ENCODE data around the gene ARHGEF26.

ARHGEF26 gene

DNA sequence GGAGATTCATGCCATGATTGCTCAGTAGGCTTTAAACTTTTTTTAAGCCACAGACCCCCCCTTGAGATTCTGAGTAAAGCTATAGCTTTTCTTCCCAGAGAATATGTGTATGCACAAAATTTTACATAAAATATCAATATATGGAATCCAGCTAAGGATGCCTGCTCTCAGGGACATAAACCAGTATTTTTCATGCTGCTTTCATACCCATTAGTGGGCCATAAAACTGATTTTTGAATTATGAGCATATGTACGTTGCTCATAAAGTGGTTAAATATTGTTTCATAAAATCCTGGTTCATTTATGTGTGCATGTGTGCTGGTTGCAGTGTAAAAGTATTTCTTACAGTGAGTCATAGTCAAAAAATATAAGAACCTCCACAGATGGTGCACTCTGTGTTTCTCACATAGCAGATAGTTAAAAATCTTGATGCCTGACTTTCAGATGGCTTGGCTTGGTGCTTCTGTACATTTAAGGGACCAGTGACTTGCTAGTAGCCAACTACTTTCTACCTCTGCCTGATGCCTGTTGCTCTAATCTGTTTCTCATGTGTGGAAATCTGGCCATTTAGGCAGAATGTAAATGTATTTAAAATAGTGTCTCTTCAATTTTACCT lies 71.9 kb downstream of the ARHGEF26 start:
- TF ChIP-seq, protein P1, sequence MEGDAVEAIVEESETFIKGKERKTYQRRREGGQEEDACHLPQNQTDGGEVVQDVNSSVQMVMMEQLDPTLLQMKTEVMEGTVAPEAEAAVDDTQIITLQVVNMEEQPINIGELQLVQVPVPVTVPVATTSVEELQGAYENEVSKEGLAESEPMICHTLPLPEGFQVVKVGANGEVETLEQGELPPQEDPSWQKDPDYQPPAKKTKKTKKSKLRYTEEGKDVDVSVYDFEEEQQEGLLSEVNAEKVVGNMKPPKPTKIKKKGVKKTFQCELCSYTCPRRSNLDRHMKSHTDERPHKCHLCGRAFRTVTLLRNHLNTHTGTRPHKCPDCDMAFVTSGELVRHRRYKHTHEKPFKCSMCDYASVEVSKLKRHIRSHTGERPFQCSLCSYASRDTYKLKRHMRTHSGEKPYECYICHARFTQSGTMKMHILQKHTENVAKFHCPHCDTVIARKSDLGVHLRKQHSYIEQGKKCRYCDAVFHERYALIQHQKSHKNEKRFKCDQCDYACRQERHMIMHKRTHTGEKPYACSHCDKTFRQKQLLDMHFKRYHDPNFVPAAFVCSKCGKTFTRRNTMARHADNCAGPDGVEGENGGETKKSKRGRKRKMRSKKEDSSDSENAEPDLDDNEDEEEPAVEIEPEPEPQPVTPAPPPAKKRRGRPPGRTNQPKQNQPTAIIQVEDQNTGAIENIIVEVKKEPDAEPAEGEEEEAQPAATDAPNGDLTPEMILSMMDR (IDR thresholded peaks at IDR 0.05; ENCODE audit: insufficient read depth, low read depth, low read length, missing control alignments), result no peak
- no peak overlapping the region for H3K4me3 ChIP-seq (ENCODE audit: low read length)
- no peak for DNase-seq (ENCODE audit: low read depth)

DNA sequence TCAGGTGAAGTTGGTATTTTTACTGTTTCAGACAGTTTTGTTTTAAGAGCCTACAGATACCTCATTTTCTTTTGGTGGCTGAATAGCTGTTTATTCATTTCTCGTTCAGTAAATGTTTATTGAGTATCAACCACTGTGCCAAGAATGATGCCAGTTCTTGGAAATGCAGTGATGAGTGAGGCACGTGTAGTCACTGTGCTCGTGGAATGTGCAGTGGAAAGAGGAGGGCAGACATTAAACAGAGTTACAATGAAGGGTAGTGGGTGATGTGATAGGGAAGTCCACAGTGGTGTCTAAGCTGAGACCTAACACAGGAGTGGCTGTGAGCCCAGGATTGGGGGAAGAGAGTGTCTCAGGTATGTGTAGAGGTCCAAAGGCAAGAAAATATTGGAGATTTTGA lies 73.7 kb downstream of the ARHGEF26 start:
- TF ChIP-seq, protein P1 (IDR thresholded peaks at IDR 0.05; ENCODE audit: insufficient read depth, low read depth, low read length, missing control alignments), result no peak
- no peak for DNase-seq (ENCODE audit: low read depth)
- no peak overlapping the region for H3K4me3 ChIP-seq (ENCODE audit: low read length)

DNA sequence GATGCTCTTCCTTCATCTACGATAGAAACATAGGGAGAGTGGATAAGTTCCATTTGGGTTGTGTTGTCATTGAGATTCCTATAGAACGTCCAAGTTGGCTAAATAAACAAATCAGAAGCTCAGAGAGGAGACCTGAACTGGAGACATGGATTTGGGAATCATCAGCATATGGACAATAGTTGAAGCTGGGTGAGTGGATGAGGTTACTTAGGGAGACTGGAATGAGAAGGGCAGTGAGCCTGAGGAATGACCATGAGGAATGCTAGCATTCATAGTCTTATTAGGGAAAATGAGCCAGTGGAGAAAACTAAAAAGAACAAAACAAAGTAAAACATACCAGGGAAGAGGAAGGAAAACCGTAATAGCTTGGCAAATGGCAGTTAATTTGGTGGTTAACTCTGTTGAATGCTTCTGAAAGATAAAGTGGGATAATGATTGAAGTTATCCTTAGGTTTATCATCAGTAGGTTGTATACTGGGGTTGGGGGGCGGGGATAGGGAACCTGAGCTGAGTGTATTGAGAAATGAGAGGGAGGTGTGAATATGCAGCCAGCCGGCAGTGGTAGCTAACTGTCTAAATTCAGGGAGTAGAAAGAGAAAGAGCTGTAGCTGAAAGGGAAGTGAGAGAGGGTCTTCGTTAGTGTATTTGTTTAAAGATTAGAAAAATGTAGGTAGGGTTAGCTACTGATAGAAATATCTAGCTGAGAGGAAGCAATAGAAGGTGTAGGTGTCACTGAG lies 74.6 kb downstream of the ARHGEF26 start:
- H3K4me3 ChIP-seq (ENCODE audit: low read length), result no peak overlapping the region
- TF ChIP-seq, protein P1 (IDR thresholded peaks at IDR 0.05; ENCODE audit: insufficient read depth, low read depth, low read length, missing control alignments), result no peak
- no peak for DNase-seq (ENCODE audit: low read depth)

DNA sequence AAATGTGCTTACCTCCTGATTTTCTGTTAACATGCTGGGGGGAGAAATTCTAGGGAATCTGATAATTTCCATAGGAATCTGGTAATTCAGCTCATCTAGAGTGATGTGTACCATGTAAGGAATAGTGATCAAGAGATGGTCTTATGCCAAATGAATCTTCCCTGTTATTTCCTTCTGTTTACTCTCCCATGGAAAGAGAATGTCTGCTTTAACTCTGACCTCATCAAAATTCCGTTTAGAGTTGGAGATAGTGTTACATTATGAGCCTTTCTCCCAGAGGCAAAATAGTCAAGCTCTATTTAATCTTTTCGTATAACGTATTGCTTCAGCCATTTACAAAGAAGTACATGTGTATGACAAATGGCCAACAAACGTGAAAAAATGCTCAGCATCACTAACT lies 76.6 kb downstream of the ARHGEF26 start:
- DNase-seq (ENCODE audit: low read depth), result no peak
- TF ChIP-seq, protein P1 (IDR thresholded peaks at IDR 0.05; ENCODE audit: insufficient read depth, low read depth, low read length, missing control alignments), result no peak
- H3K4me3 ChIP-seq (ENCODE audit: low read length), result no peak overlapping the region

DNA sequence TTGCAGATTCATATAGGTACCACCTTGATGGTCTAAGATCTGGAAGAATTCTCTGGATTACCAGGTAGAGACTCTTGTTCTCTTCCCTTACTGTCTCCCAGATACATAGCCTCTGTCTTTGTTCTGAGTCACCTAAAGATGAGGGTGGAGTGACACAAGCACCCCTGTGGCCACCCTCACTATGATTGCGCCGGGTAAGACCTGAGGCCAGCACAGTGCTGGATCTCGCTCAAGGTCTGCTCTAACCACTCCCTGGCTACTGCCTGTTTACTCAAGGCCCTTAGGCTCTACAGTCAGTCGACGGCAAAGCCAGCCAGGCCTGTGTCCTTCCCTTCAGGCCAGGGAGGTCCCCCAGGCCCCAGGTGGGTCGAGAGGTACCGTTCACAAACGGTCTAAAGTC lies 88.3 kb downstream of the ARHGEF26 start:
- no peak overlapping the region for H3K4me3 ChIP-seq (ENCODE audit: low read length)
- no peak for DNase-seq (ENCODE audit: low read depth)
- TF ChIP-seq, protein P1 (IDR thresholded peaks at IDR 0.05; ENCODE audit: insufficient read depth, low read depth, low read length, missing control alignments), result no peak

DNA sequence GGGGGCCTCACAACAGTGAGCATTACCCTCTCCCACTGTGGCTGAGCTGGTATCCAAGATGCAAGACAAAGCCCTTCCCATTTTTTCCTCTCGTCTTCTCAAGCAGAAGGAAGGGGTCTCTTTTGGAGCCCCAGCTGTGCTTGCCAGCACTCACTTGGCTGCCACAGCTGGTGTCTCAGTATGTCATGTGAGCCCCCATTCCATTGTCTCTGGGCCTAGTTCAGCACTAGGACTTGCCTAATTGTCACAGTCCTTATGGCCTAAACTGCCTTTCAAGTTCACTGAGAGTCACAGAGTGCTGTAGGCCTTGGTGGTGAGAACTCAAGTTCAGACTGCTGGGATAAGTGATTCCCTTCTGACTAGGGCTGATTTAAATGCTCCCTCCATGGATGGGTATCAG lies 89.8 kb downstream of the ARHGEF26 start:
- no peak for DNase-seq (ENCODE audit: low read depth)
- TF ChIP-seq, protein P1 (IDR thresholded peaks at IDR 0.05; ENCODE audit: insufficient read depth, low read depth, low read length, missing control alignments), result no peak
- H3K4me3 ChIP-seq (ENCODE audit: low read length), result no peak overlapping the region

DNA sequence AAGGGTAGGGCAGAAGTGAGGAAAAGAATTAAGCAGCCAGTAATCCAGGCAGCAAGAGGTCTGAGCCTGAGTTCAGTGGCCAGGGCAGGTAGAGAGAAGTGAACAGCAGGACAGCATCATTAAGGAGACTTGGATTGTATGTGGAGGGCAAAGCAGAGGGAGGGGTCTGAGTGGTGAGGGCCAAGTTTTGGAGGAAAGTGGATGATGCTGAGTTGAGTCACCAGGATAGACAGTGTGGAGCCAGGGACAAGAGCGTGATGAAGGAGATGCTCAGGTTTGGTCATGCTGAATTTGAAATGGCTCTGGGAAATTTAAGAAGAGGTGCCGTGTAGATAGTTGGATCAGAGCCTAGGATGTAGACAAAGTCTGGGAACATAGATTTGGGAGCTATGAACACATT lies 93.1 kb downstream of the ARHGEF26 start:
- H3K4me3 ChIP-seq (ENCODE audit: low read length), result no peak overlapping the region

More for the DNA sequence above, 93.1 kb downstream of the ARHGEF26 start:
- TF ChIP-seq, protein P1 (IDR thresholded peaks at IDR 0.05; ENCODE audit: insufficient read depth, low read depth, low read length, missing control alignments), result no peak
- DNase-seq (ENCODE audit: low read depth), result peak; percentile 17

Measured in epithelial cell of esophagus (primary cell).